ENCODE measurements around the gene RECK. TPM values are rescaled to one million over a fixed set of nuclear protein-coding genes. Genes with fewer than 3 reads are reported as not detected.
"Not testable (repeated sequence)": the region's sequence is repeated elsewhere in the genome, so short reads cannot be mapped to it uniquely, and the experiment has no call there.

RECK gene
- total RNA-seq, 1 experiment from 2014 or later: 10.6 TPM

DNA sequence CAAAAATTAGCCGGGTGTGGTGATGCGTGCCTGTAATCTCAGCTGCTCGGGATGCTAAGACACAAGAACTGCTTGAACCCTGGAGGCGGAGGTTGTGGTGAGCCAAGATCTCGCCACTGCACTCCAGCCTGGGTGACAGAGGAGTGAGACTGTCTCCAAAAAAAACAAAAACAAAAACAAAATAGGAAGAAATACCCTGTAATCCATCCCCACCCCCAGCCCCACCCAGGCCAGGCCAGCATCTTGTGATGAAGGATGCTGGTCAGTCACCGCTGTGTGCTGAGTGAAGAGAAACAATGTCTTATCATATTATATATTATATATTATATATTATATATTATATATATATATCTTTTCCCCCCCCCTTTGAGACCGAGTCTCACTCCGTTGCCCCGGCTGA, 117.0 kb downstream of the RECK start:
- DNase-seq (ENCODE audit: low read depth): no peak

GRCh38 chr9:36154331-36154952, 117.7 kb downstream of the RECK start:
- DNase-seq (ENCODE audit: low read depth): peak; percentile 59

GRCh38 chr9:36156116-36156515, 119.4 kb downstream of the RECK start:
- no peak for DNase-seq (ENCODE audit: low read depth)

GRCh38 chr9:36158122-36158521, 121.4 kb downstream of the RECK start:
- peak; percentile 62 for DNase-seq (ENCODE audit: low read depth)

DNA sequence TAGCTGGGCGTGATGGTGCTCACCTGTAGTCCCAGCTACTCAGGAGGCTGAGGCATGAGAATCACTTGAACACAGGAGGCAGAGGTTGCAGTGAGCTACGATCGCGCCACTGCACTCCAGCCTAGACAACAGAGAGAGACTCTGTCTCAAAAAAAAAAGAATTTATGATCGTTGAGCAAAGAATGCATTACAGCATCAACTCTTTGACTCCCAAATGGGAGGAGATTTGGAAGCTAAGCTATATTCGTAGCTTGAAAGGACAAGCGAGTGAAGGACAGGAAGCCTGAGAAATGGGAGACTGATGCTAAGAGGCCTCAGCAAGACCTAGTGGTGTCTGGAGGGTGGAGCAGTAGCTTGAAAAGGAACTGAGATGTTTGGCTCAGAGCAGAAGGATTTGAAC, 122.2 kb downstream of the RECK start:
- no peak for DNase-seq (ENCODE audit: low read depth)

DNA sequence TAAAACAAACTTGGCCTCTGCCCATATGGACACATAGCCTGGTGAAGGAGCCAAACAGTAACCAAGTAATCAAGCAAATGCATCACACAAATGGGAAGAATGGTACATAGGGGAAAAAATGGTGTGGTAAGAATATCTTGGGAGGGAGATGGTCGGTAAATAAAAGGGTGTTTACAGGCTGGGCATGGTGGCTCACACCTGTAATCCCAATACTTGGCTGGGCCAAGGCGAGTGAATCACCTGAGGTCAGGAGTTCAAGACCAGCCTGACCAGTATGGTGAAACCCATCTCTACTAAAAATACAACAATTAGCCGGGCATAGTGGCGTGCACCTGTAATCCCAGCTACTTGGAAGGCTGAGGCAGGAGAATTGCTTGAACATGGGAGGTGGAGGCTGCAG, 122.8 kb downstream of the RECK start:
- DNase-seq (ENCODE audit: low read depth): not testable (repeated sequence)

GRCh38 chr9:36160126-36160525, 123.4 kb downstream of the RECK start:
- not testable (repeated sequence) for DNase-seq (ENCODE audit: low read depth)

- DNase-seq (ENCODE audit: low read depth): peak; percentile 59
Observed at GRCh38 chr9:36161187-36161586, 124.5 kb downstream of the RECK start.

DNA sequence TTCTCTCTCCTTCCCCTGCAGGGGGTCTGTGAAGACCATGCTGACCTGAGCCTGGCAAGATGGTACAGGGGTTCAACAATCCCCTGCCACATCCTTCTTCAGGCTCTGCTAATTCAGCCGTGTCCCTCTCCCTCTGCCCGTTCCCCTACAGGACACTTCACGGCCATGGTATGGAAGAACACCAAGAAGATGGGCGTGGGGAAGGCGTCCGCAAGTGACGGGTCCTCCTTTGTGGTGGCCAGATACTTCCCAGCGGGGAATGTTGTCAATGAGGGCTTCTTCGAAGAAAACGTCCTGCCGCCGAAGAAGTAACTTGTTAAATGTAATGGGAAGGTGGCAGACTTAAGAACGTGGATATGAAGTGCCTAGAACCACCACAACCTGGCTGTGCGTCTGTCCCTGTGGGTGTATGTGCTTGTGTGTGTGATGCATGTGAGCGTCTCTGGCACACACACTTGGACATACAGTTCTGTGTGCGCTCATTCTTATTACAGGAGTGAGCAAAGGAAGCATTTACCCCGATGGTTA, 125.6 kb downstream of the RECK start:
- no peak for DNase-seq (ENCODE audit: low read depth)

DNA sequence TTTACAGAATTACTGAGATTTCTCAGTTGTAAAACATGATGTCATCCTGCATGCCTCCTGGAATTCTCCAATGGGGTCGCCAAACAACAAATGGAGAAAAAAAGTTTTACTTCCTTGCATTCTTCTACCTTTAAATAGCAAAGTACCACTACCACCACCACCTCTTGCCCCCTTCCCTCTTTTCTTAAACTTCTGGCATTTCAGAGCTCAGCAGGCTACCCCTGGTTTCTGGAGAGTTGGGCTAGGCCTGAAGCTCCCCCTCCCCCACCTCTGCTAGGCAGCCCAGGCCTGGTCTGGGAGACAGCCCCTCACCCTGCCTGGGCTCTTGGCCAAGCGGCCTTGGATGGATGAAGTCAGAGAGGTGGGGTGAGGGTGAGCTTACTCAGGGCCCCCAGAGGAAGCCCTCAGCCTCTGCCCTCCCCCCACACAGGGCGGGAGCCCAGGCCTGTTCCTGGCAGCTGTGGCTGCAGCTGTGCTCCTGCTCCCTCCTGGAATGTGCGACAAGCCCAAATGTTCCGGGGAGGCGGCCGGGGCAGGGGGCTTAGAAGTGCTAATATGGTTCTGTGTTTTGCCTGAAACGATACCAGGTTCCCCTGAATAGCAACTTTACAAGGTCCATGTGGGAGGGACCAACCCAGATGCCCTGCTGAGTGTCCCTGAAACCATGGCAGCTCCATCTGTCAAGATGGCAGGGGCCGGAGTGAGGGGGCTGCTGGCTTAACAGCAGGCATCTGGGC, 126.5 kb downstream of the RECK start:
- peak; percentile 92 for DNase-seq (ENCODE audit: low read depth)

DNA sequence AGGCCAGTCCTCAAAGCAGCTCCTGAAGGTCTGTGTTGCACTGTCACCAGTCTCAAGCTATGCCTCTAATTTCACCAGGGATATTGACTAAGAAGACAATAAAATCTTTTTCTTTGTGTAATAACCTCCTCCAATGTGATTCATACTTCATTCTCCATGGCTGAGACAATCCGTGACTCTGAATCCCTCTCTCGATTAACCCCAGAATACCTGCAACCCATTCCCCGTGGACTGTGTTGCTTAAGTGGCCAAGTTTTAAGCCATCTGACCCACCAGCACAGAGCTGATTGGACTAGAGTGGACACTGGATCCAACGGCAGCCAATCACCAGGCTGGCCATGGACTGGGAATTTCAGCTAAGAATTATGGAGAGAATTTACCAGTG, 127.1 kb downstream of the RECK start:
- peak; percentile 78 for DNase-seq (ENCODE audit: low read depth)

GRCh38 chr9:36164372-36164771, 127.7 kb downstream of the RECK start:
- DNase-seq (ENCODE audit: low read depth): no peak

GRCh38 chr9:36164989-36165388, 128.3 kb downstream of the RECK start:
- no peak for DNase-seq (ENCODE audit: low read depth)

DNA sequence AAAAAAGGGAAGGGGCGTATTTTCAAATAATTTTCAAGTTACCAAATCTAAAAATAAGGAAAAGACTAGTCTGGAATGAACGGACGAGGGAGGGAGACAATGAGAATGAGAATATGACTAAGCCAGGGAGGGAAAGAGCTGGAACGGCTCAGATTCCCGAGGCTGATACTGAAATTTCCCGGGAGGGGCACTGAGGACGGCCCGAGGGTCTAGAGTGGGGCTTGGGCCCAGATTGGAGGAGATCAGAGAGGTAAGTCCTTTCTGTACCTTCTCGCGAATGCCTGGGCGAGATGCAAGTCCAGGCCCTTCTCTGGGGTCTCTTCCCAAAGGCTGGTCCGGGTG, 129.1 kb downstream of the RECK start:
- DNase-seq (ENCODE audit: low read depth): peak; percentile 49

DNA sequence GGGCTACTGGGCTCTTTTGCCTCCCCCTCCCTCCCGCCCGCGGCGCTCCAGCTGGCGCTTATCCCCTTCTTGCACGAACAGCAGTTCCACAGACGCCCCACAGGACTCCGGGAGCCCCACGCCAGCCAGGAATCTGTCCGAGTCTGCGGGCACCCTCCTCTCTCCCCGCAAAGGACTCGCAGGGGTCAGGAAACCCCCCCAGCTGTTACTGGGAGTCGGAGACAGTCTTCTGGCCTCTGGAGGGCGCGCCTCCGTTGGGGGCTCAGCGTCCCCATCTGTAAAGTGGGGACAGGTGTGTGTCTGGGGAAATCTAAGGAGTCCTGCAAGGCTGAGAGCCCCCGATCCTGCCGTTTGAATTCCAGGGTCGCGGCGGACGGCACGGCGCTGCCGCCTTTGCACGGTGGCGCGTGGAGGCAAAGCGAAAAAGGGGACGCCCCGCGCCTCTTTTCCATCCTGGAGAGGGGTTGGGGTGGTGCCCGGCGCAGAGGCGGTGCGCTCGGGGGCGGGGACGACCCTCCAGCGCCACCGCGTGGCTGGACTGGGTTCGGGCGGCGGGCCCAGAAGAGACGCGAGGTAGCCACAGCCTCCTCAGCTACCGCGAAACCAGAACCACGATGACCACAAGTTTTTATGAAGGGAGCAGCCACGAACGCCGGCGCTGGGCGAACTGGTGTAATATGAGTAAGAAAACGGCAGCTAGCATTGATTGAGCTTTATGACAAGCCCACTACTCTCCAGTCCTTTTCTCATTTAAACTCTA, 129.6 kb downstream of the RECK start:
- DNase-seq (ENCODE audit: low read depth): peak; percentile 77

GRCh38 chr9:36169166-36169565, 132.5 kb downstream of the RECK start, which contains the start of gene CCIN:
Gene CCIN, plus strand, starts transcription at chr9:36169388. Its CDS starts 115 bp downstream, at chr9:36169503.
- DNase-seq (ENCODE audit: low read depth): no peak

GRCh38 chr9:36169708-36170107, 133.0 kb downstream of the RECK start:
- no peak for DNase-seq (ENCODE audit: low read depth)

GRCh38 chr9:36170531-36170930, 133.8 kb downstream of the RECK start:
- no peak for DNase-seq (ENCODE audit: low read depth)

DNA sequence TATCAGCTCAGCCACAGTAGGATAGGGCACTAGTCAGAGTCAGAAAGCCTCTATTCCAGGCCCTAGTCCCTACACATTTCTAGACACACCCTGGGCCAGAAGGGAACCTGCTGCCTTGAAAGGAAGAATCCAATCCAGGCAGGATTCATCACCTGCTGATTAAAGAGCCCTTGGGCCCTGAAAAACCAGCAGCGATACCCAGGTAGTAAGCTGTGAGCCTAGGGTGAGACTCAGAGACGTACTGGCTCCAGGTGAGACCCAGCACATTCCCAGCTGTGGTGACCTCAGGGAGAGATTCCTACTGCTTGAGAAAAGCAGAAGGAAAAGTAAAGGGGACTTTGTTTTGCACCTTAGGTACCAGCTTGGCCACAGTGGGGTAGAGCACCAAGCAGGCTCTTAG, 137.1 kb downstream of the RECK start:
- no peak for DNase-seq (ENCODE audit: low read depth)
